ENCODE data around the gene CLTCL1.
"Not testable (repeated sequence)": the region's sequence is repeated elsewhere in the genome, so short reads cannot be mapped to it uniquely, and the experiment has no call there.

CLTCL1 gene

DNA sequence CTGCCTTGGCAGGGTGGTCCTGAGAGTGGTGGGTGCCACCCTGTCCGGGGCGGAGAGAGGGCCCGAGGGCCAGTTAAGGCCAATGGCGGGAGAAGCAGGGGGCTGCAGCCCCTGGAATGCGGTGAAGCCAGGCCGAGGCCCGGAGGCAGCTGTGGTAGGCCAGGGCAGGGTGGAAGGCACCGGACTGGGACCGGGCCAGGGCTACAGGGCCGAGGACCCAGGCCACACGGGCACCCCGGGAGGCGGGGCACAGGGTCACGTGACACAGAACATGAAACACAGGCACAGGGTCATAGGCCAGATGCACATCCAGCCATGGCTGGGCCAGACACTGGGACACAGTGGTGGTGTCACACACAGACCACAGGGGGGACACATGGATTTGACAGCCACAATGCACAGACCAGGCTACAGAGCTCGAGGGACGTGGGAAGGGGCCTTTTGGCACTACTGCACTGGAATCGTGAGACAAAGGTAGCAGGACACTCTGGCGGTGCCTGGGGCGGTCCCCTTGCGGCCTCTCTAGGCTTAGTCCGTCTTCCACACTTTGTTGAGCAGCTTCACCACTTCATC lies 115.8 kb downstream of the CLTCL1 start:
- DNase-seq (ENCODE audit: low read depth): no peak

DNA sequence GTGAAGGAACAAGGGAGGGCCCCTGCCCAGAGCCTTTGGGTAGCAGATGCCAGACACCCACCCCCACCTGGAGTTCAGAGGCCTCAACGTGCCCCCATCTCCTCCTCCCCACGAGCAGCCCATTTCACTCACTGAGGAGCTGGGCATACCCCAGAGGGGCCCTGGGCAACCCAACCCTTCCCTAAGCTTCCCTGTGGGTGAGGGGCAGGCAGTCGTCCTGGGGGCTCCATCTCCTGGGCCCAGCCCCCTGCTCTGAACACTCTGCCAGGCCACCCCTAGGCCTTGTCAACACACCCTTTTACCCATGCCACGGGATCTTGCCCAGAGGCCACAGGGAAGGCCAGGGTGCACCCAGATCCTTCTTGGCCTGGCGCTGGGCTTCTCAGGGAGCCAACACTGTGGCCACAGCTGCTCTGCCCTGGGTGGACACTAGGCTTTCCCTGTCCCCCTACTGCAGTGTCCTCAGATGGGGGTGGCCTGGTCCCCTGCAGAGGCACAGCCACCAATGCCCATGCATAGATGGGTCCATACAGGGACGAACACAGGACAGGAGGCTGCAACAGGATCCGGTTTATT lies 116.4 kb downstream of the CLTCL1 start:
- no peak for DNase-seq (ENCODE audit: low read depth)

DNA sequence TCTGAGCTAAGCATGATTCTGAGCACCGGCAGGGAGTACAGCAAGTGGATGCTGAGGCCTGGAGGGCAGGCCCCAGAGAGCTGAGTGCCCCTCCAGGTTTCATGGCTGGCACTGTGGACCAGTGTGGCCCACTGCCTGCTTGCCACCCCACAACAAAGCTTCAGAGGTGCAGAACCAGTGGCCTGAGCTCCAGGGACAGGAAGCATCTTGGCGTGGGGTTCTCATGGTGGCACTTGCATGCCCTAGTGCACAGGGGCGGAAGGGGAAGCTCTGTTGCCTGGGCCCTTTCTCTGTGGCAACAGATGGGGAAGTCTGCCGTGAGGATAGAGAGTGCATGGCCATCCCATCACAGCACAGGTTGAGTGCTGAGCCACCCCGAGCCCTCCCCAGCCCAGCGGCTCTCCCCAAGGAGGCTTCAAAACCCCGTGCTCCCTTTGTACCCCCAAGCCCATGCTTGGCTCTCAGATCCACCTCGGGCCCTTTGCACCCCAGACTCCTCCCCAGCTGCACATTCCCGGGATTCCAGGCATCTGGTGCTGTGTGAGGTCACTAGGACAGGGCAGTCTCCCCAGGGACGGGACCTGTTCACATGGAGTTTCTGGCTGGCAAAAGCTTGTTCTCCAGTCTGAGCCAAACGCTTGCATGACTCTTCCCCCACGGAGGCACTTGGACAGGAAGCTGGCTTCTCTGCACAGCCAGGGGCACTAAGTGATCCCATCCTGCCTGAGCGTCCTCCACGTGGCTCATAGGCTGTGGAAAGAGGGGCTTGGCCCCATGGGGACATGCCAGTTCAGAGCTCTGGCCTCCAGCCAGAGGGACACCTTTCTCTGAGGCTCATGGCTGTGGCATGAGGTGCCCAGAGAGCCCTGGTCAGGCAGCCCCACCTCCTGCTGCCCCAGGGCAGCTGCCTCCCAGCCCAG lies 117.2 kb downstream of the CLTCL1 start:
- DNase-seq (ENCODE audit: low read depth): no peak

DNA sequence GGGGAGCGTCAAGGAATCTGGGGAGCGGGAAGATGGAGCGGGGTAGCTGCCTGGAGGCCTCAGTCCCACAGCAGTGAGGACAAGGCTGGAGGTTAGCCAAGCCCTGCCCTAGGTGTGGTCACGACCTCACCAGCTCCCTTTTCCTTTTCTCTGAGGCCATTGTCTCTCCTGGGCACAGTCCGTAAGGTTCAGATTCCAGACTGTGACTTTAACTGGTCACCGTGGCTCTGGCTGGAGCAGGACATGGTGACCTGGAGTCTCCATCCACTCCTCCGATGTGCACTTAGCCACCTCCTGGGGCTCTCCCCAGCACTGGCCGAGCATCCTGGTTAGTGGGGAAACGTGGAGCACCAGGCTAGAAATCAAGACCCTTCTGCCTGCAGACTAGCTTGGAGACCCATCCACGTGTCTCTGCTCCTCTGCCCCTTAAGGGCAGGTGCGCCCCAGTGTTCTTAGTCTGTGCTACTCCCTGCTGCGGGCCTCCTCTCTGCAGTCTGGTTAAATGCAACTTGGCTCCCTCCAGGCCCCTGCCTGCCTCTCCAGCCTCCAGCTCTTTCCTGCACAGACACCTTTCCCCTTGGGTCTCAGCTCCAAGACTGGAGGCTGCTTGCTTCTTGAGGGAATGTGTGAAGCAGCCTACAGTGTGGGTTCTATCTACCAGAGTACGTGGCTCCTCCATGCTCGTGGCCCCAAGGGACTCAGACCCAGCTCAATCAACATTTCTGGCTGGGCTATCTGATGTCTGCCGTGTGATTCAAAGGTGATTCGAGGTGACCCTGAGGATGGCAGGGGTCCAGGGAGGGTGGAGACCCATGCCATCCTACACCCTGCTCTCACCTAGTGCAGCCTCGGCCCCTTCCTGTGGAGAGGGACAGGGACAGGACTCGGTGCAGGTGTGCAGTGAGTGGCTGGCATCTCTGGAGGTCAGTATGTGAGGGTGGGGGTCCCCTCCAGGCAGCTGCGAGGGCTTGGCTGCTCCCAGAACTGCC lies 118.2 kb downstream of the CLTCL1 start:
- no peak for DNase-seq (ENCODE audit: low read depth)

DNA sequence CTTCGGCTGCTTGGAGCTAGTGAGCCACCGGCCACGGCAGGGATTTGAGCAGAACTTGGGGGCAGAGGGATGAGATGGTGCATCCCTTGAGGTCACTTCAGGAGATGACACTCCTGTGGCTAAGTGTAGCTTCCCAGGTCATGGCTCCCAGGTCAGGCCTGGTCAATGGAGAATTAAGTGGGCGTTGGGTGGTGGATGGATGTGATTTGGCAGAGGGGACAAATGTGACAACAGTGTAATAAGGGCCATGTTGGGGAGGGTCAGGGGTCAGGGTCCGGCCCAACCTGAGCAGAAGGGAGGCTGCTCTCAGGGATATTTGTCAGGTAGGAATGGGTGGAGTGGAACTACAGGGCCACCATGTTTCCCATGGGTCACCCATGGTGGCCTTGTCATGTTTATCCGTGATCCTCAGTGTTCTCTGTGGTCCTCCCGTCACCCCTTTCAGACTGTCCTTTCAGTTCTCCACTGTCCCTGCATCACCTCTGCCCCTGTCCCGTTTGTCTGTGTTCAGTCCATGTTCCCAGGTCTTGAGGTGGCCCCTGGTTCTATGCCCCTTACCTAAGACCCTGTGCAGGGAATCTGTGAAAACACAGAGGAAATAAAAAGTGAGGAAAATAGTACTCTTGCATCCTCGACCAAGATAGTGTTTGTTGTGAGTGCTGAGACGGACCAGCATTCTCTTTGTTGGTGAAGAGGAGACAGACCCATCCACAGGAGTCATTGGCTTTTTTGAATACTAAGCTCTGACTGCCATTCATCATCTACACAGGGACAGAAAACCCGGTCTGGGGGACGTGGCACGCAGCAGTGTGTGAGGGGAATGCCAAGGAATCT lies 119.1 kb downstream of the CLTCL1 start:
- DNase-seq (ENCODE audit: low read depth): no peak

DNA sequence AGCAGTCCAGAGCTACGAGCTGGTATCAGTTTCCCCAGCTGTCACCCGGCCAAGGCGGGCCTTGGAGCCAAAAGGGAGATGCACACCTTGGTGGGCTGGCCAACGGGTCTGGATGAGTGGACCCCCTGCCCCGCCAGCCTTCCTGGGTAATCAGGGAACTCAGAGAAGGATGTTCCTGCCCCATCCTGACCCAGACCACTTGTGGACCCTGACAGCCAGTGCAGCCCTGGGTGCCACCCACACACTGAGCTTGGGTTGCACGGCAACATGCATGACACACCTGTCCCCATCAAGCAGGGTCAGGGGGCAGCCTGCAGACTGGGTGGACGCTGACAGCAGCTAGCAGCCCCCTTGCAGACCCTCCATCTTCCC lies 121.6 kb downstream of the CLTCL1 start:
- no peak for DNase-seq (ENCODE audit: low read depth)

DNA sequence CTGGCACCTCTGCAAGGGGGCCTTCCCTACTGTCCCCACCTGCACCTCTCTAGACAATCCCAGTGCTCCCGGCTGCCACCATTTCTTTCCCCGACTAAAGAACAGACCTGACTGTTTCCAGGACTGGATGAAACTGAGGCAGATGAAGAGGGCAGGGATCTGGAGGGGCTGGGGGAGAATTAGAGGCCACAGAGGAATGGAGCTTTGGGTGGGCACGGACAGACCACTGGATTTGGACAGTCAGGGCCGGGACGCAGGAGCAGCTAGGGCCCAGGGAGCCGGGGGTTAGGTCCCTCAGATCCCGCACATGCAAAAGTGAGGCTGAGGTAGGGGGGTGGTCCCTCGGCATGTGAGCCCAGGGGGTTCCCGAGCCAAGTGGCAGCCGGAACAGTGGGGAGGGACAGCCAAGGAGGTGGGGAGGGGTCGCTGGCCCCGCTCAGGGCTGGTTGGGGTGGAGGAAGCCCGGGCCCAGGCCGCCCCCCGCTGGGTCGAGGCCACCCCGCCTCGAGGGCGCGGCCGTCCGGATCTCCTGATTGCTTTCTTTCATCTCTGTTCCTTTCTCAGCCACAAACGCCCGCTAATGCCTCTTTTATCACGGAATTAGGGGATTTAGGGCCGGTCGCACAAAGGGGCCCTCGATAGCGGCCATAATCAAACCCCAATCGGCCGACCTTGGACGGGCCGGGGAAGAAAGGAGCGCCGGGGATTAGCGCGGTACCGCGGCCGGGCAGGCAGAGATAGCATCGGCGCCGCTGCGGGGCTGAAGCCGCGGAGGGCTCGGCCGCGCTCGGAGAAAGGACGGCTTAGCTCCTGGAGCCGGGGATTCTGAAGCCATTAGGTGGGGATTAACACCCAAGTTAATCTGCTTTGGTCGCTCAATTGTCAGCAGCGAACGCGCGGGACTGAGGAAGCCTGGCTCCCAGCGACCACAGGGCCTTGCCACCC lies 122.2 kb downstream of the CLTCL1 start:
- no peak for DNase-seq (ENCODE audit: low read depth)

DNA sequence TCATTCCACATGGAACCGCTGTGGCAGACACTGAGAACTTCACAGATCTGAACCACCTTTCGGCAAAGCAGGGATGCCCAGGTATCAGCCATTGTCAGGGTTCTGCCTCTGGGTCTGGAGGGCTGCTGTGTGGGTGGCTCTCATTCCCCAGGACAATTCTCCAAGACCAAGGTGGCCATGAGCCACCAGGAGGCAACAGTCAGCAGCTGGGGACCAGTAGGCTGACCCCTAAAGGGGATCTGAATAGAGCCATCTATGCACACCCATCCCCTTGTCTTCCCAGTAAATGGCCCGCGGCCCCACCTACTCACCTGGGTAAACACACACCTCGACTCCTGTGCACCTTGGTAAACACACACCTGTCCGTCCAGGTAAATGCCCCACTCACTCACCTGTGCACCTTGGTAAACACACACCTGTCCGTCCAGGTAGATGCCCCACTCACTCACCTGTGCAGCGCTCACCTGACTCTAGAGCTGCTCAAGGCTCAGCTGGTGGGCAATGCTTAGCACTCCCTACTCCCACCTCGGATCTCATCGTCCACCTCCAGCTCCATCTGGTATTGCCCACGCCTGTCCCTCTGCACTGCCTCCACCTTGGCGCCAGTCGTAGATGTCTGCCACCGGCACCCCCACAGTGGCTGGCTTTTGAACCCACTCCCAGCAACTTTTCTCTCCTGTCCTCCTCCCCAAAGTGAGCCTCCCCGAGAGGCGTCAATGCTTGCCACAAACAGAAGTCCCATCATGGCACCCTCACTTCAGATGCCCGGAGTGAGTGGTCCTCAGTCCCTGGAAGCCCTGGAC lies 123.2 kb downstream of the CLTCL1 start:
- DNase-seq (ENCODE audit: low read depth): no peak

DNA sequence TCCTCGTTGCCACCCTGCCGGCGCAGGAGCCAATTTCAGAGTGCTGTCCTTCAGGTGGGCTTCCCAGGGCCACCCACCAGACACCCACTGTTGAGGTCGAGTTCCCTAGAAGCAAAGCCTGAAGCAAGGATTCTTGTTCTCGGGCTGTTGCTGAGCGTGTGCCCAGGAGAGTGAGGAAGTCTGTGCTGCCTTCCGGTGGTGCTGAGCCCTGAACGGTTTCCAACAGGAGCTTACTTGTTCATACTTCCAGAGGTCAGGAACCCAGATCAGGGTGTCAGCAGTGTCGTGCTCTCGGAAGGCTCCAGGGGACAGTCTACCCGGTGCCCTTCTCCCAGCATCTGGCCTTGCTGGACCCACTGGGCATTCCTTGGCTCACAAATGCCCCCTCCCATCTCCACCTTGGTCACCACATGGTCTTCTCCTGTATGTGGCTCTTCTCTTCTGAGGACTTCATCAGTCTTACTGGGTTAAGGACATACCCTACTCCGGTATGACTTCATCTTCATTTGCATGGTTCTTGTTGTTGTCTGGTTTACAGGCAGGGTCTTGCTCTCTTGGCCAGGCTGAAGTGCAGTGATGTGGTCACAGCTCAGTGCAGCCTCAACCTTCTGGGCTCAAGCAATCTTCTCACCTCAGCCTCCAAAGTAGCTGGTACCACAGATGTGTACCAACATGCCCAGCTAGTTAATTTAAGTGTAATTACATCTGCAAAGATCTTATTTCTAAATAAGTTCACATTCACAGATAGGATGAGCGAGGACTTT lies 124.2 kb downstream of the CLTCL1 start:
- DNase-seq (ENCODE audit: low read depth): no peak

DNA sequence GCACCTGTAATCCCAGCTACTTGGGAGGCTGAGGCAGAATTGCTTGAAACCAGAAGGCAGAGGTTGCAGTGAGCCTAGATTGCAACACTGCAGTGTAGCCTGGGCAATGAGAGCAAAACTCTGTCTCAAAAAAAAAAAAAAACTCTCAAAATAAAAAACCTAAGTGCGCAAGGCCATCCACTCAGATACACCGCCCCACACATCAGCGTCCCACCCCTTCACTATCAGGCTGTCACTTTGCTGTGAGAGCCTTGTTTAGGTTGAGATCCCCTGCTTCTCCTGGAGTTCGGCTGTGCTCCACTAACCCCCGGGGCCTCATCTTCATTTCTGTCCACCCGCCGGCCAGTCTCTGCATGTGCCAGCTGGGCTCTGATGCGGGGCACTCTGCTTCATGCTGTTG lies 125.1 kb downstream of the CLTCL1 start:
- no peak for DNase-seq (ENCODE audit: low read depth)

DNA sequence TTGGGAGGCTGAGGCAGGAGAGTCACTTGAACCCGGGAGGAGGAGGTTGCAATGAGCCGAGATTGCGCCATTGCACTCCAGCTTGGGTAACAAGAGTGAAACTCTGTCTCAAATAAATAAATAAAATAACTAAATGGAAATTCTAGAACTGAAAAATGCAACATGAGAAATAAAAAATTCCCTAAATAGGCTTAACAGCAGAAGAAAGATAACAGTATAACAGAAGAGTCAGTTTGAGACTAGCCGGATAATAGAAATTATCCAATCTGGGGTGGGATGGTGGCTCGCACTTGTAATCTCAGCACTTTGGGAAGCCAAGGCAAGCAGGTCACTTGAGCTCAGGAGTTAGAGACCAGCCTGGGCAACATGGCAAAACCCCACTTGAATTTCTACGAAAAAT lies 127.1 kb downstream of the CLTCL1 start:
- no peak for DNase-seq (ENCODE audit: low read depth)

DNA sequence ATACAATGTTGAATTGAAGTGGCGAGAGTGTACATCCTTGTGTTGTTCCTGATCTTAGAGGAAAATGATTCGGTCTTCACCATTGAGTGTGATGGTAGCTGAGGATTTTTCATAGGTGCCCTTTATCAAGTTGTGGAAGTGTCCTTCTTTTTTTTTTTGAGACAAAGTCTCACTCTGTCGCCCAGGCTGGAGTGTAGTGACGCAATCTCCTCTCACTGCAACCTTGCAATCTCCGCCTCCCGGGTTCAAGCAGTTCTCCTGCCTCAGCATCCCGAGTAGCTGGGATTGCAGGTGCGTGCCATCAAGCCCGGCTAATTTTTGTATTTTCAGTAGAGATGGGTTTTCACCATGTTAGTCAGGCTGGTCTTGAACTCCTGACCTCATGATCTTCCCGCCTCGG lies 132.9 kb downstream of the CLTCL1 start:
- DNase-seq (ENCODE audit: low read depth): not testable (repeated sequence)

DNA sequence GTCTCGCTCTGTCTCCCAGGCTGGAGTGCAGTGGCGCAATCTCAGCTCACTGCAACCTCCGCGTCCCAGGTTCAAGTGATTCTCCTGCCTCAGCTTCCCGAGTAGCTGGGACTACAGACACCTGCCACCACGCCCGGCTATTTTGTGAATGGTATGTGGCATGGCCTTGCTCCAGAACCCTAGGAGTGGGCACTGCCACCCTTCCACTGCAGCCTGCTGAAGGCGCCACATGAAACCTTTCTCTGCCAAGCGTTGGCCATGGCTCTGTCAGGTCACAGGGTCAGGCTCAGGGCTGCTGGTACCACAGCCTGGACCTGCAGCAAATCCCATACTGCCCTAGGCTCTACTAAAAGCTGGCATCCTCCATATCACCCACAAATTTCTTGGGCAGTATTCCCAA lies 135.4 kb downstream of the CLTCL1 start:
- DNase-seq (ENCODE audit: low read depth): not testable (repeated sequence)

DNA sequence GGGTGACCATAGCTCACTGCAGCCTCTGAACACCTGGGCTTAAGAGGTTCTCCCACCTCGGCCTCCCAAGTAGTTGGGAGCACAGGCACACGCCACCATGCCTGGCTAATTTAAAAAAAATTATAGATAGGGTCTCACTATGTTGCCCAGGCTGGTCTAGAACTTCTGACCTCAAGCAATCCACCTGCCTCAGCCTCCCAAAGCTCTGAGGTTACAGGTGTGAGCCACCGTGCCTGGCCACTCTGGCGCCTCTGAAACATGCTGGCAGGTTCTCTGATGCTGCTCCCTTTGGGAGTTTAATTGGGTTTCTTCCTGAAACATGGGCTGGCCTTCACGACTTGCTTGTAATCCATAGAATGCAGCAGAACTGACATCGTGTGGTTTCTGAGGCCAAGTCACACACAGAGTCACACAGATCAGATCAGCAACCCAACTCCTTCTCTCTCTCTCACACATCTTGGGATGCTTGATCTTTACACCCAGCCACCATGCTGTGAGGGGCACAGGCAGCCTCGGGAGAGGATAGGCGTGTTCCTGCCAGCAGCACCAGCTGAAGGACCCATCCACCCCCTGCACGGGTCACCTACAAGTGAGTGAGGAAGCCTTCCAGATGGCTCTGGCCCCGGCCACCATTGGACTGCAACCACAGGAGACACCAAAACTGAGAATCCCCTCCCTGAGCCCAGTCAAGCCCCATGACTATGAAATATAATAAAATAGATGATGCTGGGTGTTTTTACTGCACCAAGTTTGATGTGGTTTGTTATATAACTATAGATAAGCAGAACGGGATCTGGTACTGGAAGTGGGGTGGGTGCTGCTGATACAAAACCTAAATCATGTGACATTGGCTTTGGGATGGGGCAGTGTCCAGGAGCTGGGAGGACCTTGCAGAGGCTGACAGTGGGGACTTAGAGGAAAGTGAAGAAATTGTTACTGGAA lies 138.3 kb downstream of the CLTCL1 start:
- DNase-seq (ENCODE audit: low read depth): no peak

DNA sequence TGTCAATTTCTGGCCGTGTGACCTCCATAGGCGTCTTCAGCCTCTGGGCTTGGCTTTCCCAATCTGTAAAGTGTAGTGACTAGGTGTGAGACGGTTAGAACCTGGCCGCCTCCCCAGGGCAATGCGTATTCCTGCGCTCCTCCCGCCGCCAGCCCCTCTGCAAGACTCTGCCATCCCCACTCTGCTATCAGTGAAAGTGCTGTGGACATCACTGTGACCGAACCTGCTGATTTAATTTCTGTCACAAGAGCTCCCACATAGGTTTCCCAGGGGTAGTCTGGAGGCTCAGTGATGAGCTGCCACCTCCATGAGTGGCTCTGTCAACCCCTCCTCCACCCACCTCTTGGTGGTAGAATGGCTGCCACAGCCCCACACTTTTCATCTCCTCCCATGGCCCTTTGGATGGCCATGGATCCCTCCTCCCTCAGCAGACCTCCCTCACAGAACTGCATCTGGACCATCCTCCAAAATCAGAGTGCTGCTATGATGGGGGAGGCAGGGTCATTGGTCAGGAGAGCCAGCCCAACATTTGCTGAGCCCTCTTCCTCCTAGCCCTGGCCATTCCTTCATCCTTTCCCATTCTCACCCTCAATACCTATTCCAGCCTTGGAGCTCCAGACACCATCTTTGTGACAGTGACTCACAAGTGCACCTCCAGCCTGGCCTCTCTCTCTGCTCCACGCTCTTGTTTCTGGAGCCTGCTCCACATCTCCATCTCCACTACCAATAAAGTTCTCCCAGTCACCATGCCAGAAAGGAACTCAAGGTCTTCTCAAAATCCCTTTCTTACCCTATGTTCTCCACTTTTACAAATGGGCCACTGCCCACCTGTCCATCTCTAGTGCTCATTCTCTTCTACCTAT lies 140.0 kb downstream of the CLTCL1 start:
- no peak for DNase-seq (ENCODE audit: low read depth)
